D341Med (cell line): ENCODE measurements around the gene OR2AJ1.
A peak's percentile ranks its signal among the peaks of the same experiment; 100 is the strongest.

Source experiments
- DNase-seq: peaks from one replicate; pipeline ENCODE4 v3.0.0; 2012; ENCODE audit warnings: low spot score

Gene OR2AJ1

DNA sequence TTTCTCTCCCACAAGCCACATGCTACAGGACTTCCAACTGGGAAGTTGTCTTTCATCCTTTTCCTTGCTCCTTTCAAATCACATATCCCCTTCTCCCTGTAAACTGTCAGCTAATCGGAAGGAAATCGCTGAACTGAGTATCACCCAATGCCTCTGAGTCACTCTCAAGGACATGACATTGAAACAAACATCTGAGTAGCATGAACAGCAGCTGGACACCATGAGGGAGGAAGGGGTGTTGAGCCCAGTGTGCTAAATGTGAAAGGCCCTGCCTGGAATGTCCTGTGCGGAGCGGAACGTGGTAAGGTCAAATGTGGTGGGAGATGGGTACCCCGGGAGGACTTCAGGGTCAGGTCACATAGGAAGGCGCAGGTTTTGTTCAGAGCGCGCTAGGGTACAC lies at the start of gene OR2AJ1:
Gene OR2AJ1 (plus strand): TSS at position 22 of the 400 bp plus-strand sequence. CDS start 8,880 bp downstream, outside the sequence.
- no peak for DNase-seq

DNA sequence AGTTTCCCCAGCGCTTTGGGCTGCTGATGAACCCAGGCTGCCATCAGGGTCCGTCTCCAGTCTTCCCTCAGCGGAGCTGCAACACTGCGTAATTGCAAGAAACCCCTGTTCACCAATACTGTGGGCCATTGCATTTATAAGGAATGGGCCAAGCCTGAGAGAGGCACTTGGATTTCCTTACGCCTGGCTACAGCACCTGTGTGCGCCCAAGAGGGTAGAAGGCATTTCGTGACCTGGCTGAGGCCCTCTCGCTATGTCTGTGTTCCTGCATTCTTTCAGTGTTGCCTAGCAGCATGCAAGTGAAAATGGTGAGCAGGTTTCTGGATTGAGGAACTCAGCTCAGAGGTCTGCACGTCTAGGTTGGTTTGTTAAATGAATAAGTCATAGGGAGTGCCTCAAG lies 41.3 kb upstream of the OR2AJ1 start:
- DNase-seq, result no peak

DNA sequence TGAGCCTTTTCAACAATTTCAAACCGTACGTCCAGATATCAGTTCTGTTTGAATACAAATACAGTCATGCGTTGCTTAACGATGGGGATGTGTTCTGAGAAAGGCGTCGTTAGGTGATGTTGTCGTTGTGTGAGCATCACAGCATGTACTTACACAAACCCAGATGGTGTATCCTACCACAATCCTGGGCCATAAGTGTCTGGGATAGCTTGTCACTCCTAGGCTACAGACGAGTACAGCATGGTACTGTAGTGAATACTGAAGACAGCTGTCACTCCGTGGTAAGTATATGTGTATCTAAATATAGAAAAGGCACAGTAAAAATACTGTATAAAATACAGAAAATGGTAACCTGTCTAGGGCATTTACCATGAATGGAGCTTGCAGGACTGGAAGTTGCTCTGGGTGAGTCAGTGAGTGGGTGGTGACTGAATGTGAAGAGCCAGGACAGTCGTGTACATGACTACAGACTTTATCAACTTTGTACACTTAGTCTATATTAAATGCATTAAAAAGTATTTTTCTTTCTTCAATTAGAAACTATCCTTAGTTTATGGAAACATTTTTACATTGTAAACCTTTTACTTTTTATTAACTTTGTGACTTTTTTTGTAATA lies 39.8 kb upstream of the OR2AJ1 start:
- no peak for DNase-seq

- DNase-seq, result no peak
These were observed 29.5 kb upstream of the OR2AJ1 start, which contains the start of gene OR2W3 for GRCh38 chr1:247895163-247895637. OR2W3 (plus strand) TSS chr1:247895587; CDS start chr1:247895587, 0 bp downstream.

- DNase-seq, result no peak
These were observed 28.7 kb upstream of the OR2AJ1 start for GRCh38 chr1:247895976-247896375.

DNA sequence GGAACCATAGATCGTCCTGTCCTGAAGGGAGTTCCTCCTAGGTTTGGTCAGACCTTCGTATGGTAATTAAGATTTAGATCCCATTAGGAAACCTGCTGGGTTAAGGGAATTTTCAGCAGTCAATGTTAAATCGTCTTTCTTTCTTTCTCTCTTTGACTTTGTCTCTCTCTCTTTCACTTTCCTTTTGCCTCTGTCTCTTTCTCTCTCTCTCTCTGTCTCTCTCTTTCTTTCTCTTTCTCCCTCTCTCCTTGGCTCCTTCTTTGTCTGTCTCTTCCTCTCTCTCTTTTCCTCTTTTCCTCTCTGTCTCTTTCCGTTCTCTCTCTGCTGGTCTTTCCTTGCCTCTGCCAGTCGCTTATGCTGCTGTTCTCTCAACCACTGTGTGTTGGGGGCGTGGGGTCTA lies 20.6 kb upstream of the OR2AJ1 start:
- no peak for DNase-seq

- no peak for DNase-seq
These were observed 19.5 kb upstream of the OR2AJ1 start for GRCh38 chr1:247905181-247905580.

GRCh38 chr1:247905910-247906503 lies 18.7 kb upstream of the OR2AJ1 start:
- DNase-seq, result no peak

DNA sequence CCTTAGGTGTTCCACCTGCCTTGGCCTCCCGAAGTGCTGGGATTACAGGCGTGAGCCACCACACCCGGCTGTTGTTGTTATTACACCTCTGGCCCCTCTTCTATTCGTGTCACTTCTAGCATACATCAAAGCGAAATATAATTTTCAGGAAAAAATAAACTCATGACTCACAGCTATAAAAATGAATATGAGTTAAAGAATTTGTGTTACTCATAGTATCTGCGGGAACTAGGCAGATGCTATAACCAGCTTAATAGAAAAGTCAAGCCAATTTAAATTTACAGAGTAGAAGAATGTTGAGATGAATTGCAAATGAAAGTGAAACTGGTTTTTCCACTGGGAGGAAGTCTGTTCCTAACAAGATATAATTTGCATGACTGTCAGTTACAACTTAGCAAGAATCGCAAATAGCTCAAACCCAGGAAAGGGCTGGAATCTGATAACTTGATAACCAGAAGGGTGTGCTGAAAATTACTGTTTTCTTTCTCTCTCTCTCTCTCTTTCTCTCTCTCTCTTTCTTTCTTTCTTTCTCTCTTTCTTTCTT lies 18.1 kb upstream of the OR2AJ1 start:
- no peak for DNase-seq

GRCh38 chr1:247908766-247909165 lies 15.9 kb upstream of the OR2AJ1 start:
- no peak for DNase-seq

DNA sequence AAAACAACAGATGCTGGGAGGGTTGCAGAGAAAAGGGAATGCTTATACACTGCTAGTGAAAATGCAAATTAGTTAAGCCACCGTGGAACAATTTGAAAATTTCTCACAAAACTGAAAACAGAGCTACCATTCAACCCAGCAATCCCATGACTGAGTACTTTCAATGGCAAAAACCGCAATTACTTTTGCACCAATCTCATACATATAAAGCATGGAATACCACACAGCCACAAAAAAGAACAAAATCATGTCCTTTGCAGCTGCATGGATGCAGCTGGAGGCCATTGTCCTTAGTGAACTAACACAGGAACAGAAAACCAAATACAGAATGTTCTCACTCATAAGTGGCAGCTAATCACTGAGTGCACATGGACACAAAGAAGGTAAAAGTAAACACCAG lies 10.9 kb upstream of the OR2AJ1 start:
- no peak for DNase-seq

GRCh38 chr1:247914941-247915662 lies 9.6 kb upstream of the OR2AJ1 start:
- no peak for DNase-seq

DNA sequence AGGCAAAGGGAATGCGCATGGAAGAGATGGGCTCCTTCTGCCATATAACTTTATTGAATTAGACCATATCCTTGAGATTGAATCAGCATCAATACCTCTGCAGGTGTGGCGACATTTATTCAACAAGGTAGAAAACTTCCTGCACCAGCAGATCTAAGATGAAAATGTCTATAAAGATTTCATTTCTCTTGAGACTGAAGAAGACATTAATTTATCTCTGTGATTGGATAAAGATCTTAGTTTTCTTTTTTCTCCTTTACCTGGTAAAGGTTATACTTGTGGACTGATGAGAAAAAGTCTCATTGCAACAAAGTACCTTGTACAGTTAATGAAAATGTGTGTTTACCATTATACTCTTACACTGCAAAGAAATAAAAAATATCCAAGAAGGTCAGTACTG lies 4.7 kb upstream of the OR2AJ1 start, which contains the start of gene OR2T8:
Gene OR2T8 (plus strand): TSS at position 301 of the 400 bp plus-strand sequence. CDS start 766 bp downstream, outside the sequence.
- DNase-seq, result no peak

- DNase-seq, result no peak
These were observed 748 bp upstream of the OR2AJ1 start for GRCh38 chr1:247923941-247924340.

- no peak for DNase-seq
These were observed 9.3 kb downstream of the OR2AJ1 start for GRCh38 chr1:247933989-247934388.

- no peak for DNase-seq
These were observed 11.1 kb downstream of the OR2AJ1 start for GRCh38 chr1:247935781-247936180.

GRCh38 chr1:247936415-247936814 lies 11.7 kb downstream of the OR2AJ1 start:
- DNase-seq, result no peak

DNA sequence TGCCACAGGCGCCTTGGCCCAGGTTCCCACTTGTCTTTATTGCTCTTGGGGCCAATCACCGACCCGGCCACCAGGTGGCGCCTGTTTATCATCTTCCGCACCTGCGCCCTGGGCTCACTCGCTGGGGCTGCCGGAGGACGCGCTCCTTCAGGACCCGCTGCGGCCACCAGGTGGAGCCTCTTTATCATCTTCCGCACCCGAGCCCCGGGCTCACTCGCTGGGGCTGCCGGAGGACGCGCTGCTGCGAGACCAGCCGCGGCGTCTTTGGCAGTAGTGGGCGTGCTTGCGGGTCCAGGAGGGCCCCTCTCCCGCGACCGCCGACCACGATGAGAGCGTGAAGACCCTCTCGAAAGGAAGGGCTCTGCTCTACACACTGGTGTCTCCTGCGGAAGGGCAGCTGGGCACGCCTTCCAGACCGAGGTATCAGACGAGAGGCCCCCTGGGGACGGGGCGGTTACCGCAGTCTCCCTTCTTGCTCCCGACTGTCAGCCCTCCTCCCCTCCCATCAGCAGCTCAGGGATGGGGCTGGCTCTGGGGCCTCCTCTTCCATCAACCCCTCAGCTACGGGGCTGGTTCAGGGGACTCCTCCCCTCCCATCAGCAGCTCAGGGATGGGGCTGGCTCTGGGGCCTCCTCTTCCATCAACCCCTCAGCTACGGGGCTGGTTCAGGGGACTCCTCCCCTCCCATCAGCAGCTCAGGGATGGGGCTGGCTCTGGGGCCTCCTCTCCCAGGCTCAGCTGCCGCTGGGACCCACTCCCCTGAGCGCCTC lies 12.5 kb downstream of the OR2AJ1 start:
- peak; percentile 97 for DNase-seq

DNA sequence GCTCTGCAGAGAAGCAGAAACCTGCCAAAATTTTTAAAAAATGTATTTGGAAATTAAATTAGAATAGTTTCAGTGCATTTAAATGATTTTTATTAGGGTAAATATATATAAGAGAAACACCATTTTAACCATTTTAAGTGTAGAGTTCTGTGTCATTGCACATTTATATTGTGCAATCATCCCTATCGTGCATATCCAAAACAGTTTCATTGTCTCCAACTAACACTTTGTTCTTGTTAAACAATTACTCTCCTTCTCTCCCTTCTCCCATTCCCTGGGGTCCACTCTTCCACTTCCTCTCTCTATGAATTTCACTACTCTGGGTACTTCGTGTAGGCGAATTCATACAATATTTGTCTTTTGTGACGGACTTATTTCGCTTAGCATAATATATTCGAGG lies 17.9 kb downstream of the OR2AJ1 start:
- DNase-seq, result no peak

DNA sequence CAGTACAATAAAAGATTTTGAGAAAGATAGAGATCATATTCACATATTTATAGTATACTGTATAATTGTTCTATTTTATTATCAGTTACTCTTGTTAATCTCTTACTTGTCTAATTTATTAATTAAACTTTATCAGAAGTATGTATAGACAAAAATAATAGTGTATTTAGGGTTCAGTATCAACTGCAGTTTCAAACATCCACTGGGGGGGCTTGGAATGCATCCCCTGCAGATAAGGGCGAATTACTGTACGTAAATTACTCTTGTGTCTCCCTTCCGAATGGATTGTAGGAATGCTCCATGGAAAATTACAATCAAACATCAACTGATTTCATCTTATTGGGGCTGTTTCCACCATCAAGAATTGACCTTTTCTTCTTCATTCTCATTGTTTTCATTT lies 23.9 kb downstream of the OR2AJ1 start, which contains the start of gene OR2L8:
Gene OR2L8 (plus strand): TSS at position 301 of the 400 bp plus-strand sequence. CDS start 0 bp downstream, at position 301.
- no peak for DNase-seq

- no peak for DNase-seq
These were observed 28.7 kb downstream of the OR2AJ1 start for GRCh38 chr1:247953408-247953807.

- no peak for DNase-seq
These were observed 37.1 kb downstream of the OR2AJ1 start for GRCh38 chr1:247961791-247962190.
